ENCODE results near the gene DIS3L2.
"Not testable (repeated sequence)": the region's sequence is repeated elsewhere in the genome, so short reads cannot be mapped to it uniquely, and the experiment has no call there.

DIS3L2 gene

DNA sequence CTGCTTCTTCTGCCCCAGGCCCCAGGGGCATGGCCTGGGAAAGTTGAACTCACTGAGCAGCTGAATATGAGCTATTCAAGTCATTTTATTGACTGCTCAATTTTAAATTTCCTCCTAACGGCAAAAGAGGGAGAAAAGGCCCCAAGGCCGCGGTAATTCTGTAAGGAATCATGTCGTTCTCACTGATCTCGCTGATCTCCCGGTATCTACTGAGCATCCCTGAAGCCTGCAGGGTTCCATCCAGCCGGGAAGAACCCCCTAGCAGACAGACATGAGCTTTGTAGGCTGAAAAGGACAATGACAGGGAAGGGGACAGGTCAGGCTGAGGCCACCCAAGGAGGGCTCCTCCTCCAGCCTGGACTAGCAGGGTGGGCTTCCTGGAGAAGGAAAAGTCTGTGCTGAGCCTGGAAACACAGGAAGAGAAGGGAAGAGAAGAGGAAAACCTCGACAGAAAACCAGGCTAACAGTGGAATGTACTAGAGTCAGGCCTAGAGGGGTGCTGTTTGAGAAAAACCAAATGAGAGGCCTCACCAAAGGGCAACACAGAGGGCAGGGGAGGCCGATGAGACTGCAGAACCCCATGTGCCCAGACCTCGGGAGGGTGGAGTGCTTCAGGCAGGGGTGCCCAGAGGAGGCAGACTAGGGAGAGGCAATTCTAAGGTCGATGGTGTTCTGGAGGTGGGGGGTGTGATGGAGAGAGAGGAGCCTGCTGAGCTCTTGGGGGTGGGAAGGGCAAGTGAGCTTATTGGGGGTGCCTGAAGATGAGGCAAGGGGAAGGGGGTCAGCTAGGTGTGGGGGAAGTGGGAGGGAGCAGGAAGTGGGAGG, 32.4 kb upstream of the DIS3L2 start:
- no peak for DNase-seq (ENCODE audit: low read depth)

DNA sequence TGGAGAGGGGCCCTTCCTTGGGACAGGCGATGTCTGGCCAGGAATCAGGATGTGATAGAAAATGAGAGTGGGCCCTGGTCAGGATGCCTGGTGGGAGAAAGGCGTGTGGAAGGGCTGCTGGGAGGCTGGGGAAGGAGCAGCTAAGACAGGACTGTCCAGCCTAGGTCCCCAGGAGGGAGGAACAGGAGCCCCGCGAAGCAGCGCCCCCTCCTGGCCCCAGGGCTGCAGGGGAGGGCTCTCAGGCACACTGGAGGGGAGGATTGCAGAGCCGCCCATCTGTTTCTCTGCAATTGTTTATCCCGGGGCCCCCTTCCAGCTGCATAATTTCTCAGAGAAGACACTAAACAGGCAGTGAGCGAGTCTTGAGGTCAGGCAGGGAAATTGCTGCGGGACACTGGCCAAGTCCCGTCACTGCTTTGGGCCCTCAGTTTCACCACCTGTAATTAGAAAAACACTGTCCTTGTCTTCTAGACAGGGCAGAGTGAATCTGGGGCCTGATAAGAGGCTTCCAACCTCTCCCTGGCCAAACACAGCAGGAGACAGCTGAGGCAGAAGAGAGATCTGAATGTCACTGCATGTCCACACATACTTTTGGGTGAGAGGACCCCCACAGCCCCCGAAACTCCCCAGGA, 31.4 kb upstream of the DIS3L2 start:
- no peak for DNase-seq (ENCODE audit: low read depth)

- DNase-seq (ENCODE audit: low read depth) = no peak
Measured at GRCh38 chr2:231930593-231931281, 30.8 kb upstream of the DIS3L2 start.

DNA sequence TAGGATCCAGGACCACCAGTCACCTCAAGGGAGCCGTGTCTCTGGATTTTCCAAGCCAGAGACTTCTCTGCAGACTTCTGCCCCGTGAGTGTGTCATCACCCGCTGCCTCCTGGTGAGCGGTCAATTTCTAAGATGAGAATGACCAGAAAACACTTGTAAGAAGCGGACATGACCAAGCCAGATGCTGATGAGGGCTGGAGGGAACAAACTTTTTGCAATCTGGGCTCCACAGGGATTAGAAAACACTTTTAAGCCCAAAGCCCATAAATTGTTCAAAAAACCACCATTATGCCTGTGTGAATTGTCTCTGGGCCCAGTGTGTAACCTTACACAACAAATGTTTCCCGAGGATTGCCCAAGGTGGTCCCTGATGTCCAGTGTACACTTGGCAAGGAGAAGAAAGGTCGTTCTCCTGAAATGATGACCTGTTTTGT, 30.0 kb upstream of the DIS3L2 start:
- DNase-seq (ENCODE audit: low read depth) = no peak

GRCh38 chr2:231932711-231932970, 28.9 kb upstream of the DIS3L2 start:
- no peak for DNase-seq (ENCODE audit: low read depth)

DNA sequence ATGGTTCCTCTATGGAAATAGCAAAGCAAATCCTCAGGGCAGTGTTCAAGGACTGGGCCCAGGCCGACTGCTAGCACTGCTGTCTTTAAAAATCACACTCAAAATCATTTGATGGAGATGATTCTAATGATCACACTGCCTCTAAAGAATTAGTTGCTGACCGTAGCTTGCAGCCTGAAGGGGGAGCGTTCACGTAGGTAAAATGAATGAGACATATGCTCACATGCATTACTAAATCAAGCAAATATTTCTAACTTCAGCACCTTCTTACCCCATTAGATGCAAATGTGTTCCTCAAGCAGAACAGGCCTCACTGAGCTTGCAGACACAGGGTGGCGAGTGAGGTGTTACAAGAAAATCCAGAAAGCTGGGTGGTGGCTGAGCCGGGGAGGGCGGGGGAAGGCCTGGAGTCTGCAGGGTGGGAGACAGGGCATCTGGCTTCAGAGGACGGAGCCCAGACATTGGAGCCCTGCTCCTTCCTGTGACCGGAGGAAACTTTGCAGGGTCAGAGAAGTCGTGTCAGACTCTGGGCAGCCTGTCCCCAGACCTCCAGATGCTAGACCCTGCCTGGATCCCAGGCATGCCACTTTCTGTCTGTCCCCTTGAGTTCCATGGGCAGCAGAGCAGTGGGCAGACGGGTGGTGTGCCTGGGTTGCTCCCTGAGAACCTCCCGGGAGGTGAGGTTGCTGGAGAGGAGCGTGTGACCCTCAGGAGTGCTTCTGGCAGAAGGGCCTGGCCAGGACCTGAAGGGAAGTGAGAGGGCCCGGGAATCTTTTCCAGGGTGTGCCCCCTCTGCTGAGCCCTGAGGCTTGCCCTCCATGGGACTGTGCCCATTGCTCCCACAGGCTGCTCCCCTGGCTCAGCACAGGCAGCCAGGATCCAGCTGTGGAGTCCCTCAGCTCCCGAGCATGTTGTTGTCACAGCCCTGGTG, 28.3 kb upstream of the DIS3L2 start:
- no peak for DNase-seq (ENCODE audit: low read depth)

- no peak for DNase-seq (ENCODE audit: low read depth)
Measured at GRCh38 chr2:231933916-231934401, 27.6 kb upstream of the DIS3L2 start.

DNA sequence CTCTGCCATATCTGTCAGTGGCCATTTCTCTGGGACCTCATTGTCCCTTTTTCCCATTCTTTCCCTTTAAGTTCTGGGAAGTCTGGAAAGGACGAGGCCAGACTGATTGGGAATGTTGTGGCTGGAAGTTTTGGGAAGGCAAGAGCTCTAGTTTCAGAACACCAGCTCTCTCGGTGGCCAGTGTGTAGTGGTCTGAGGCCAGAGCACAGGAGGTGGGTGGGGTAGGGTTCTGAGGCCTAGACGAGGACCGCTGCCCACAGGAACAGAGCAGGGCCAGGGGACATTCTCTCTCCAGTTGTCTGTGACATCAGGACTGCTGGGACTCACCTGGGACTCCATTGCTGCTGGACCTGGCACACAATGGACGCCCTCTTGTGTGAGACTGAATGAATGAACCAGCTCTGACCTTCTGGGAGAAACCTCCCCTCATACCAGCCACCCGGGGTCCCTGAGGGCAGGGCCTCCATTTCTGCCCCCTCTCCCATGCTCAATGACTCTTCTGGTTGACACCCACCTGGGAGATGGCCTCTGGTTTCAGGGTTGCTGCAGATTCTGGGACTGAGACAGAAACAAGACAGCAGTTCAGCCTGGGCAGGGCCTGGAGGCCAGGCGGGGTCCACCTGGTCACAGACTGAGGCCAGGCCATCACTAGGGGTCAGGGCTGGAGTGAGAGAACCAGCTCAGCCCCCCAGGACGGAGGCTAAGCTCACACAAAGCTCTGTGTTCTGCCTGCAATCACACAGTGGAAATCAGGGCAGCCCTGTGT, 26.9 kb upstream of the DIS3L2 start:
- no peak for DNase-seq (ENCODE audit: low read depth)

- no peak for DNase-seq (ENCODE audit: low read depth)
Measured at GRCh38 chr2:231935207-231935524, 26.3 kb upstream of the DIS3L2 start.

DNA sequence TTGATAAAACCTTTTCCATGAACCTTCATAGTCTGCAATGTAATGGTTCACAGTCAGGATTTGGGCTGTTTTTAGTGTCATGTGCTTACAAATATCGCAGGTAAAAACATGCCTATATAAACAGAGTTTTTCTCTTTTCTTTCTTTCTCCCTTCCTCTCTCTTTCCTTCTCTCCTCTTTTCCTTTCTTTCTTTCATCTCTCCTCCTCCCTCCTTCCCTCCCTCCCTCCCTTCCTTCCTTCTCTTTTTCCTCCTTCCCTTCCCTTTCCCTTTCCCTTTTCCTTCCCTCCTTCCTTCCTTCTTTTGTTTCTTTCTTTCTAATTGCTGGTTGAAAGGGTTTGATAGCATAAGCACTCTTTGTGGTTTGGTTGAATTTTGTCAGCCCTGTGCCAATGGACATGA, 25.7 kb upstream of the DIS3L2 start:
- no peak for DNase-seq (ENCODE audit: low read depth)

GRCh38 chr2:231936491-231936890, 25.0 kb upstream of the DIS3L2 start:
- no peak for DNase-seq (ENCODE audit: low read depth)

DNA sequence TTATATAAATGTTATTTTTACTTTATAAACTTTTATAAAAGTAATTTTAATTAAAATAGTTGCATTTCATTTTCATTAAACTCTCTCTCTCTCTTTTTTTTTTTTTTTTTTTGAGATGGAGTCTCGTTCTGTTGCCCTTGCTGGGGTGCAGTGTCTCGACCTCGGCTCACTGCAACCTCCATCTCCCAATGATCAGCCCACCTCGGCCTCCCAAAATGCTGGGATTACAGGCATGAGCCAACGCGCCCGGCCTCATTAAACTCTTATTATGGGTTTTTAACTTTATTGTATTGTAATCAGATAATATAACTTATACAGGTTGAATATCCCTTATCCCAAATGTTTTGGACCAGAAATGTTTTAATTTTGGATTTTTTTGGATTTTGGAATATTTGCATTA, 24.5 kb upstream of the DIS3L2 start:
- no peak for DNase-seq (ENCODE audit: low read depth)

DNA sequence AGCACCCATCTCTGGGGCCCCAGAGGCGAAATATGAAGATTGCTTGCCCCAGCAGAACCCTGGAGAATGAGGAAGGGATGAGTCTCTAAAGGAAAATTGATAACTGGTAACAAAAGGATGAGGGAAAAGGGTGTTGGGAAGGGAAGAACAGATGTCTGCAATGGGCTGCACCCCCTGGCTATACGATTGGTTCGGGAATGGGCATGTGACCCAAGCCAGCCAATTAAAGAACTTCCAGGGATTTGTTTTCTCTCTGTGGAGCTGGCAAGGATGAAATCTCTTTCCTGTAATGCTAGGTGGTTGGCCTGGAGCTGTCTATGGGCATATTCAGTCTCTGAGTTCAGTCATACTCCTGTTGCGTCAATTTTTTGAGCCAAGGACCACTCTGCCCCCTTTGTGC, 22.5 kb upstream of the DIS3L2 start:
- DNase-seq (ENCODE audit: low read depth) = no peak

DNA sequence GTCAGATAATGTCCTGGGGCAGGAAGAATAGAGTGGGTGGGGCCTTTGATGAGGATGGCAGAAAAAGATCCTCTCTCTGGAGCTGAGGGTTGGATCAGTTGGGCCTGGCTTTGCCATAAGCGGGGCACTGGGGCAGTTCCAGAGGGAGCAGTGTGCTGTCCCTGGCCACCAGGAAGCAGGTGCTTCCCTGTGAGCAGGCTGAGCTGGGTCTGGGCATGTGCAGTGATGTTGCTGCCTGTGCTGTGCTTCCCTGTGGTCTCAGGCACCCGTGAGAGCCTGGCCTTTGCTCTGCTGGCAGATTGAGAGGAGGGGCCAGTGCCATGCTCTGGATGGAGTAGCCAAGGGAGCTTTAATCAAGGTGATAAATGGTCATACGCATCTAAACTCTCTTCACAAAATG, 20.7 kb upstream of the DIS3L2 start:
- DNase-seq (ENCODE audit: low read depth) = no peak

DNA sequence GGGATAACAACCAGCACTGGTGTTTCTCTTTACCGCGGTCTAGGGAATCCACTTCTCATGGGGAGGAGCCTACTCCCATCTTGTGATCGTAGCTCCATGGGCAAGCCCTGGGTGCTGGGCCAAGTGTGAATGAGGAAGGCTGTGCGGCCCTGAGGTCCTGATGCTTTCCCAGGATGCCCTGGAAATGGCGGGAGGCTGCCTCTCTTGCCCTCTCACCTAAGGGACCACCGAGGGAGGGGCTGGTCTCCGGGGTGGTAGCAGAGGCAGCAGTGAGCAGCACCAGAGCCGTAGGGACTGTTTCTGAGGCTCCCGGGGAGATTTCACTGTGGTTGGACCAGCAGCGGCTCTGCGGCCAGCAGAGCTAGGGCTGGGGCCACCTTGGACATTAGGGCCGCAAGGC, 19.8 kb upstream of the DIS3L2 start:
- DNase-seq (ENCODE audit: low read depth) = no peak

DNA sequence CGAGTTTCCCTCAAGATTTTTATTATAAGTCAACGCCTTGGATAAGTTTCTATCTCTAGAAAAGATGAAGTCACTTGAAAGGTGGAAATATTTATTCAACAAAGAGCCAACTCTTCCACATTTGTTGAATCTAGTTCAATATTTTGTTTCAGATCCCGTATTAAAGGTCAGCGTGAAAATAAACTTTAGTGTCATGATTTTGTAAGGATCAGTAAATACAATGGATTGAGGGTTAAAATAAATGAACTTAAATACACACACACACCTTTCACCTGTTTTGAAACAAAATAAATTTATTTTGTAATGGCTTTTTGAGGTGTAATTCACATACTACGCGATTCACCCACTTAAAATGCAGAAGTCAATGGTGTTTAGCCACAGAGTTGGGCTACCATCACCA, 19.3 kb upstream of the DIS3L2 start:
- DNase-seq (ENCODE audit: low read depth) = no peak

GRCh38 chr2:231946241-231946814, 15.2 kb upstream of the DIS3L2 start:
- DNase-seq (ENCODE audit: low read depth) = no peak

GRCh38 chr2:231947112-231947511, 14.4 kb upstream of the DIS3L2 start:
- DNase-seq (ENCODE audit: low read depth) = not testable (repeated sequence)

DNA sequence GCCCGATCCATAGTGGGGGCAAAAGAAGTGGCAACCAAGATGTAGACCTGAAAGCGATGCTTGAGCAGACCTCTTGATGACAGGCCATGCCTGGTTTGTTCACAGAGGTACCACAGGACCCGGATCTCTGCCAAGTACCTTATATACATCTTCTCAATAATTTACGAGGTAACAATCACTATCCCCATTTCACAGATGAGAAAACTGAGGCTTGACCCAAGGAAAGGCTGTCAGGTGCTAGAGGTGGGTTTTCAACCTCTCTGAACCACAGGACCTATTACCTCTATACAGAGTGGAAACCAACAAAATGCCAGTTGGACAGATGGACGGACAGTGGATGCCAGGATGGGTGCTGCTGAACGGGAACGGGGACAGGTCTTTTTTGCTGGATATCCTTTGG, 13.8 kb upstream of the DIS3L2 start:
- no peak for DNase-seq (ENCODE audit: low read depth)

DNA sequence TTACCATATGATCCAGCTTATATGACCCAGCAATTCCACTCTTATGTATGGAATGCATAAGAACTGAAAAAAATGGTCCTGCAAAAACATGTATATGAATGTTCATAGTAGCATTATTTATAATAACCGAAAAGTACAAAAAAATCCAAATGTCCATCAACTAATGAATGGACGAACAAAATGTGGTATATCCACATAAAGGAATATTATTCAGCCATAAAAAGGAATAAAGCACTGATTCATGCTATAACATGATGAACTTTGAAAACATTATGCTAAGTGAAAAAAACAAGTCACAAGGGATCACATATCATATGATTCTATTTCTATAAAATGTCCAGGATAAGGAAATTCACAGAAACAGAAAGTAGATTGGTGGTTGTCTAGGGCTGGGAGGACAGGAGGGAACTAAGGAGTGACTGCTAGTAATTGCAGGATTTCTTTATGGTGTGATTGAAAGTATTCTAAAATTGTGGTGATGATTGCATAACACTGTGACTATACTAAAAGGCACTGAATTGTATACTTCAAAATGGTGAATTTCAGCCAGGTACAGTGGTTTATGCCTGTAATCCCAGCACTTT, 10.0 kb upstream of the DIS3L2 start:
- no peak for DNase-seq (ENCODE audit: low read depth)
